Endothelial cell of umbilical vein (primary cell): ENCODE measurements around the gene RBMS1. TPM values are rescaled to one million over a fixed set of nuclear protein-coding genes. Genes with fewer than 3 reads are reported as not detected.

Experiments
- BruUV-seq: library from RNA; stranded (reverse); fragments of 400-500 nt; replicated peaks from 2 replicates; lab custom pipeline; 2021; lab: Mats Ljungman, UMichigan
- CTCF ChIA-PET: fragments of 300-600, 350-600 bp; sonication (Branson Sonifier 250); formaldehyde crosslinking; loops from one replicate; lab custom pipeline; 2021; ENCODE audit warnings: antibody characterized with exemption, inconsistent platforms; lab: Charles Lee
- POLR2A ChIA-PET: fragments of 300-600, 350-600 bp; sonication (Branson Sonifier 250); formaldehyde crosslinking; loops from one replicate; lab custom pipeline; 2021; ENCODE audit warnings: antibody characterized with exemption, inconsistent platforms; lab: Charles Lee
- DNase-seq: peaks from one replicate; pipeline ENCODE4 v3.0.0-alpha.2; 2011; ENCODE audit warnings: low read depth, low spot score
- FAIRE-seq: peaks from 2 replicates; lab custom pipeline; 2011; peaks lifted over from hg19 to GRCh38; lab: Jason Lieb, UNC
- H2AFZ ChIP-seq: 2 replicates; pipeline ENCODE4 v1.6.0; 2012; ENCODE audit warnings: low read depth, low read length, control low read depth, inconsistent platforms
- H3K27ac ChIP-seq: 2 replicates; pipeline ENCODE4 v1.5.1; 2011; ENCODE audit warnings: low read depth, mild to moderate bottlenecking, control low read depth, low read length, moderate library complexity; ENCODE audit not compliant: insufficient read depth
- H3K27me3 ChIP-seq, 2 experiments: 2 replicates each; pipeline versions ENCODE4 v1.6.0 to v1.6.1; 2011; ENCODE audit warnings: low read length in 2 of 2, mixed read lengths in 1 of 2; ENCODE audit not compliant: control insufficient read depth in 2 of 2, insufficient read depth in 2 of 2
- H3K36me3 ChIP-seq, 2 experiments: 2 replicates in 1 of 2; 3 replicates in 1 of 2; pipeline ENCODE4 v1.5.1; 2011; ENCODE audit warnings: low read length in 2 of 2, mild to moderate bottlenecking in 1 of 2, moderate library complexity in 1 of 2; ENCODE audit not compliant: control insufficient read depth in 2 of 2, insufficient read depth in 2 of 2; ENCODE audit errors: extremely low read depth in 1 of 2
- H3K4me1 ChIP-seq: 3 replicates; pipeline ENCODE4 v1.5.1; 2011; ENCODE audit warnings: mild to moderate bottlenecking, low read length; ENCODE audit not compliant: control insufficient read depth, insufficient read depth; ENCODE audit errors: extremely low read depth
- H3K4me2 ChIP-seq: 2 replicates; pipeline ENCODE4 v1.6.1; 2011; ENCODE audit warnings: low read length, control low read depth, mixed read lengths; ENCODE audit not compliant: insufficient read depth
- H3K4me3 ChIP-seq, 3 experiments: fragments of 200-600 bp in 1 of 3; sonication (generic), shearing (Covaris generic) in 1 of 3; replicated peaks in 1 of 3; 2 replicates each; pipeline ENCODE4 v1.5.1; 2011 to 2016; ENCODE audit warnings: control low read depth in 3 of 3, low read length in 3 of 3, mild to moderate bottlenecking in 2 of 3, inconsistent platforms in 1 of 3, low read depth in 1 of 3, moderate library complexity in 1 of 3; ENCODE audit not compliant: insufficient read depth in 1 of 3
- H3K79me2 ChIP-seq: 2 replicates; pipeline ENCODE4 v1.6.0; 2012; ENCODE audit warnings: low read length, inconsistent platforms; ENCODE audit not compliant: control insufficient read depth, insufficient read depth
- H3K9ac ChIP-seq: replicated peaks from 2 replicates; pipeline ENCODE3; 2011; ENCODE audit warnings: low read length, control low read depth; ENCODE audit not compliant: insufficient read depth; ENCODE audit errors: extremely low read depth
- H3K9me1 ChIP-seq: replicated peaks from 3 replicates; pipeline ENCODE4 v1.6.0; 2011; ENCODE audit warnings: mild to moderate bottlenecking, low read length; ENCODE audit not compliant: control insufficient read depth, insufficient read depth; ENCODE audit errors: extremely low read depth
- H3K9me3 ChIP-seq: replicated peaks from 2 replicates; pipeline ENCODE4 v1.5.1; 2012; ENCODE audit warnings: low read length, inconsistent platforms; ENCODE audit not compliant: control insufficient read depth, insufficient read depth
- H4K20me1 ChIP-seq: replicated peaks from 2 replicates; pipeline ENCODE3; 2011; ENCODE audit warnings: mild to moderate bottlenecking, low read length; ENCODE audit not compliant: control insufficient read depth, insufficient read depth; ENCODE audit errors: extremely low read depth
- CTCF ChIP-seq, 2 donors: IDR thresholded peaks; 1 replicate in 1 of 2; 2 replicates in 1 of 2; pipeline ENCODE4 v1.5.1; 2011; ENCODE audit warnings: low read length in 2 of 2, mild to moderate bottlenecking in 2 of 2, moderate library complexity in 2 of 2, control low read depth in 1 of 2, inconsistent platforms in 1 of 2, low read depth in 1 of 2; ENCODE audit not compliant: insufficient read depth in 1 of 2; ENCODE audit errors: extremely low read depth in 1 of 2
- FOS ChIP-seq: IDR thresholded peaks from 2 replicates; pipeline ENCODE4 v1.6.1; 2011; ENCODE audit warnings: mild to moderate bottlenecking, low read length, moderate library complexity, borderline replicate concordance; ENCODE audit not compliant: insufficient read depth
- JUN ChIP-seq: IDR thresholded peaks from 2 replicates; pipeline ENCODE4 v1.6.1; 2011; ENCODE audit warnings: borderline replicate concordance, low read depth; ENCODE audit not compliant: insufficient read length, insufficient read depth
- MAX ChIP-seq: IDR thresholded peaks from 2 replicates; pipeline ENCODE4 v1.6.1; 2011; ENCODE audit not compliant: insufficient read depth, insufficient read length
- POLR2AphosphoS5 ChIP-seq: IDR thresholded peaks from 2 replicates; pipeline ENCODE4 v1.6.1; 2012; ENCODE audit warnings: low read depth, mild to moderate bottlenecking, control low read depth, low read length, moderate library complexity; ENCODE audit not compliant: insufficient read depth
- dilution Hi-C: fragments of 300-500 bp; cut with MboI; formaldehyde crosslinking; loops from one replicate; pipeline ENCODE4 v1.15.0; 2019; ENCODE audit warnings: low sequenced_read_pairs; ENCODE audit not compliant: extremely low pct_ligation_motif_present
- intact Hi-C: fragments of 100-400 bp; cut with micrococcal nuclease; formaldehyde crosslinking; loops from one replicate; pipeline ENCODE4 v1.10.0; 2022
- polyA plus RNA-seq, 4 experiments: library from polyadenylated mRNA; depleted of rRNA in 3 of 4; stranded (reverse) in 3 of 4; unstranded in 1 of 4; fragments of >200 nt; gene quantifications; 2 replicates each; pipeline versions ENCODE4 v1.2.1 to v1.2.3, GENCODE V29; 2011 to 2012; ENCODE audit warnings: missing spikeins in 1 of 4
- total RNA-seq: library from RNA; stranded (reverse); gene quantifications from 2 replicates; pipeline ENCODE4 v1.2.3, GENCODE V29; 2021

Gene RBMS1
- total and polyA plus RNA-seq, 2 donors (not counting 3 experiments of a cell fraction or from before 2014, with no cell fraction given): 60.0 to 93.3 TPM

GRCh38 chr2:160474891-160475787 is 18.5 kb downstream of the RBMS1 start:
- no peaks in the 10 kb centered on the region for H3K4me1 ChIP-seq
- no peak overlapping the region for H3K4me2 ChIP-seq
- FAIRE-seq (no peak), DNase-seq (no peak)
- intact Hi-C loops: no loop called here
- H3K4me3 ChIP-seq: no peak overlapping the region
- H3K27ac ChIP-seq: no peak overlapping the region
- dilution Hi-C loops: no loop called here
- CTCF ChIA-PET: no interaction called here
- H3K27me3 ChIP-seq: no peaks in the 10 kb centered on the region
- POLR2A ChIA-PET: no interaction called here
- TF ChIP-seq MAX: no peak
- TF ChIP-seq FOS: no peak
- no peak for TF ChIP-seq JUN
- no peak for TF ChIP-seq CTCF (IDR thresholded peaks at IDR 0.05; ENCODE audit: extremely low read depth in 1 of 2, insufficient read depth in 1 of 2, low read depth in 1 of 2, low read length in 2 of 2)
- TF ChIP-seq POLR2AphosphoS5: no peak
- no TSS peak for BruUV-seq
- peaks cover 77% of the 10 kb centered on the region for H3K79me2 ChIP-seq
- no peak overlapping the region for H3K9ac ChIP-seq
- no peaks in the 10 kb centered on the region for H3K36me3 ChIP-seq
- peaks cover 14% of the 10 kb centered on the region for H4K20me1 ChIP-seq
- no peak overlapping the region for H2AFZ ChIP-seq
- no peaks in the 10 kb centered on the region for H3K9me1 ChIP-seq
- H3K9me3 ChIP-seq: no peaks in the 10 kb centered on the region
